Naive thymus-derived CD8-positive, alpha-beta T cell (primary cell): ENCODE data around the gene SACM1L. TPM values are rescaled to one million over a fixed set of nuclear protein-coding genes. Genes with fewer than 3 reads are reported as not detected.

Experiments used
- ATAC-seq, 2 donors: fragments of 150-1000 bp; cut with Tn5 transposase in 1 of 2; sonication (Bioruptor Pico), chemical (Tn5 transposase) in 1 of 2; 1 replicate in 1 of 2; 2 replicates in 1 of 2; pipeline ENCODE4 v1.10.0; 2021; ENCODE audit warnings: mild to moderate bottlenecking in 2 of 2, moderate library complexity in 2 of 2
- POLR2A ChIA-PET: fragments of 350-600 bp; sonication (Branson Sonifier 250); formaldehyde crosslinking; loops from one replicate; lab custom pipeline; 2021; ENCODE audit warnings: antibody characterized with exemption; lab: Charles Lee
- DNase-seq, 10 donors: peaks; one replicate each; pipeline versions ENCODE4 v3.0.0 to v3.0.0-alpha.2; 2020 to 2022
- H3K27ac Mint-ChIP-seq, 10 donors: one replicate each; pipeline ENCODE4 v1.8.0; 2020 to 2022; ENCODE audit warnings: mild to moderate bottlenecking in 10 of 10, mixed read lengths in 10 of 10, moderate library complexity in 4 of 10, inconsistent platforms in 1 of 10
- H3K27me3 Mint-ChIP-seq, 5 donors: one replicate each; pipeline ENCODE4 v1.8.0; 2021 to 2022; ENCODE audit warnings: mixed read lengths in 5 of 5
- H3K36me3 Mint-ChIP-seq, 3 donors: one replicate each; pipeline ENCODE4 v1.8.0; 2020 to 2022; ENCODE audit warnings: mixed read lengths in 3 of 3, mild to moderate bottlenecking in 2 of 3, inconsistent platforms in 1 of 3
- H3K4me1 Mint-ChIP-seq, 4 donors: one replicate each; pipeline ENCODE4 v1.8.0; 2021 to 2022; ENCODE audit warnings: mixed read lengths in 4 of 4
- H3K4me3 Mint-ChIP-seq, 10 donors: one replicate each; pipeline ENCODE4 v1.8.0; 2020 to 2022; ENCODE audit warnings: mild to moderate bottlenecking in 10 of 10, mixed read lengths in 10 of 10, moderate library complexity in 6 of 10, inconsistent platforms in 1 of 10
- H3K9me3 Mint-ChIP-seq, 9 donors: one replicate each; pipeline ENCODE4 v1.8.0; 2020 to 2022; ENCODE audit warnings: mixed read lengths in 9 of 9, mild to moderate bottlenecking in 3 of 9, inconsistent platforms in 1 of 9, moderate library complexity in 1 of 9
- polyA plus RNA-seq, 3 donors: library from polyadenylated mRNA; unstranded; fragments of 300-500 nt; fragmentation: Illumina TruSeq; gene quantifications; one replicate each; pipeline ENCODE4 v1.2.3, GENCODE V29; 2021
- total RNA-seq, 8 experiments: library from RNA in 2 of 8; stranded (reverse) in 2 of 8; gene quantifications; one replicate each; pipeline ENCODE4 v1.2.3 and lab custom pipeline; 2021 to 2026

SACM1L gene
- total and polyA plus RNA-seq, 5 experiments from 2014 or later: 18.8 to 94.4 (median 30.3) TPM

DNA sequence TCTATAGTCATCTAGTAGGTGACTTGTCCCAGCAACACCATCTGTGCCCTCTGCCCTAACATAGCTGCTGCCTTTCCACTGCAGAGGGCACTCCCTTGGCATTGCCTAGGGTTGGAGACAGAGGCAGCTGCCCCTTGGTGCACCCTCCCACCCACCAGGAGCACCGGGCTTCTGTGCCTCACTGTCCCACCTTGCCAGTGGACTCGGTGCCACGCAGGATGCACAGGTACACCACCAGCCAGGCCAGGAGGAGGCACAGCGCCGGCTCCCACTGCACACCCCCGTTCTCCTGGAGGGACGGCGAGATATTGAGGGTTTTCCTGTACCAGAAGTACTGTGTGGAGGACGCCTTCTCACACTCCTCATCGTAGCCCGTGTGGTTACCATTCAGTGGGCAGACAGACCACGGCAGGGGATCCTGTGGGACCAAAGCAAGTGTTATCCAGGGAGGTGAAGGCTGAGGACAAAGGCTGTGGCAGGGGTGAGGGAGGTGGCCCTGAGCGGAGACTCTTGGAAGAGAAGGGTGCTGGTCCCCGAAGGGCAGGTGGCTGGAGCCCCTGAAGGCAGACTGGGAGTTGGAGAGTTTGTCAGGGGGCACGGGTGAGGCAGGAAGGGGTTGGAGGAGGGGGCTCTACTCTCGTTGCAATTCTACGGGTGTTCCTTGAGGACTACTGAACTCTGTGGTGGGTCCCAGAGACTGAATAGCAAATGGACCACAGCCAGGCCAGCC lies 86.5 kb downstream of the SACM1L start:
- Mint-ChIP-seq H3K27me3 (peaks cover 2 to 16% (median 4%) of the 10 kb centered on the region in 5 donors), H3K4me1 (peaks cover 9 to 25% (median 12%) of the 10 kb centered on the region in 4 donors), H3K9me3 (no peaks in the 10 kb centered on the region), H3K4me3 (no peak overlapping the region), H3K36me3 (no peaks in the 10 kb centered on the region), H3K27ac (no peak overlapping the region)
- POLR2A ChIA-PET: no interaction called here
- ATAC-seq: no peak
- no peak for DNase-seq

DNA sequence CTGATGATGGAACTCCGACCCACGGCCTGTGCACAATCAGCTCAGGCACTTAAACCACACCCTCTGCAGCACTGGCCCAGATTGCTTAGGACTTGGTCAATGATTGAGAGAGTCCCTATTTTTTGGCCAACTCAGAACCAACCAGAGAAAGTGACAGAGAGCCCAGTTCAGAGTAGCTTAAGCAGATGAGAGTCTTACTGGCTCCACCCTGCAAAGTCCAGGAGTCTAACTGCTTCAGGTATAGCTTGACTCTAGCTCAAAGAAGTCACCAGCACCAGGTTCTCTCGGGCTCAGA lies 87.1 kb downstream of the SACM1L start:
- Mint-ChIP-seq H3K4me1 (peaks cover 9 to 25% (median 12%) of the 10 kb centered on the region in 4 donors), H3K27ac (no peak overlapping the region), H3K9me3 (no peaks in the 10 kb centered on the region), H3K36me3 (no peaks in the 10 kb centered on the region), H3K27me3 (peaks cover 2 to 16% (median 2%) of the 10 kb centered on the region in 5 donors), H3K4me3 (no peak overlapping the region)
- ATAC-seq: no peak
- no peak for DNase-seq
- POLR2A ChIA-PET: no interaction called here

DNA sequence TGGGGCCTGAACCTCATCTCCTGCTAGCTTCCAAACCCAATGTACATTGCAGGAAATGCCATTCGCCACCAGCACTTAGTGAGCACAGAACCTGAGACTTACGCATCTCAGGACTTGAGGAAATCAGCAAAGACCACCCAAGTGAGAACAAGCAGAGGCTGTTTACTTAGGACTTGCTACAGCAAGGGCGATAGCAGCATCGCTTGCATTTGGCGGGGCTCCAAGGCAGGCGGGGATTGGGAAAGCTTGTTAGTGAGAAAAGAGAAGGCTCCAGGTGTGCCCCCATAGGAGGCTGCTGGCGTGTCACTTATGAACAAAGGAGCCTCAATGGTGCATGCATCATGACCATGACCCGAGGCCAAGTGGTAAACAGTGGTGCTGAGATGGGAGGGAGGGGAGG lies 87.4 kb downstream of the SACM1L start:
- Mint-ChIP-seq H3K9me3 (no peaks in the 10 kb centered on the region), H3K4me1 (peaks cover 9 to 24% (median 12%) of the 10 kb centered on the region in 4 donors), H3K36me3 (no peaks in the 10 kb centered on the region), H3K27ac (no peak overlapping the region), H3K27me3 (peaks cover 2 to 16% (median 2%) of the 10 kb centered on the region in 5 donors), H3K4me3 (no peak overlapping the region)
- POLR2A ChIA-PET: no interaction called here
- ATAC-seq (no peak), DNase-seq (no peak)

GRCh38 chr3:45777111-45777745 lies 88.0 kb downstream of the SACM1L start:
- Mint-ChIP-seq H3K9me3 (no peaks in the 10 kb centered on the region), H3K36me3 (no peaks in the 10 kb centered on the region), H3K27me3 (peaks cover 0 to 16% (median 2%) of the 10 kb centered on the region in 5 donors), H3K27ac (no peak overlapping the region), H3K4me3 (no peak overlapping the region), H3K4me1 (peaks cover 6 to 18% (median 9%) of the 10 kb centered on the region in 4 donors)
- DNase-seq (no peak), ATAC-seq (no peak)
- POLR2A ChIA-PET: interaction anchor here (0.6 kb wide), 1 partner anchor 293 kb away, joined by 3 read pairs; no protein-coding TSS in a partner anchor

DNA sequence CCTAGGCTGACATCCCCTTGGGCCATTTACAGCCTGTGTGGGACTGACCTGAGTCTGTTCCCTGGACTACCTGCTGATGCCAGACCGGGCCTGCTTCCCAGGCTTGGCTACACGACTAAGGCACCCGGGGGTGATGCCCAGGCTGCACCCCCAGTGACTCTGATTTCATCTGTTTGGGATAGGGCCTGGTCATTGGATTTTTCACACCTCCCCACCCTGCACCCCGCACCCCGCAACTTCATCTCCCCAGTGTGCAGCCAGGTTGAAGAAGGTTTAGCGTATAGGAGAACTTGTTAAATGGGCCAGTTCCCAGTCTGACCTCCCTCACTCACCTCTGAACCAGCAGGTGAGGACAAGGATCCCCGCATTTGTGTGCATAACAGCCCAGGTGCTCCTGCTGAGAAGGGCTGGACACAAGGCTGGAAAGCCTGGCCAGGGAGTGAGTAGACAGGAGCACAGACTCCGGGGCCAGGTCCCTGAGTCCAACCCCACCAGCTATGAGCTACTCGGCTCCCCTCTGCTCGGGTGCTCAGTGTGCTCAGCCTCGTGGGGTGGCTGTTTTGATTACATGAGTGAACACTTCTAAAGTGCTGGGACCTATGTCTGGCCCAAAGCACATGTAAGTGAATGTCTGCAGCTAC lies 88.7 kb downstream of the SACM1L start:
- Mint-ChIP-seq H3K4me1 (peaks cover 3 to 12% (median 4%) of the 10 kb centered on the region in 4 donors), H3K4me3 (no peak overlapping the region), H3K36me3 (no peaks in the 10 kb centered on the region), H3K27ac (no peak overlapping the region), H3K27me3 (peaks cover 0 to 16% (median 2%) of the 10 kb centered on the region in 5 donors), H3K9me3 (no peaks in the 10 kb centered on the region)
- no peak for ATAC-seq
- POLR2A ChIA-PET: interaction anchor here (0.6 to 0.9 kb wide), 2 partner anchors 8 to 292 kb away, joined by 3 read pairs; no protein-coding TSS in a partner anchor
- no peak for DNase-seq

DNA sequence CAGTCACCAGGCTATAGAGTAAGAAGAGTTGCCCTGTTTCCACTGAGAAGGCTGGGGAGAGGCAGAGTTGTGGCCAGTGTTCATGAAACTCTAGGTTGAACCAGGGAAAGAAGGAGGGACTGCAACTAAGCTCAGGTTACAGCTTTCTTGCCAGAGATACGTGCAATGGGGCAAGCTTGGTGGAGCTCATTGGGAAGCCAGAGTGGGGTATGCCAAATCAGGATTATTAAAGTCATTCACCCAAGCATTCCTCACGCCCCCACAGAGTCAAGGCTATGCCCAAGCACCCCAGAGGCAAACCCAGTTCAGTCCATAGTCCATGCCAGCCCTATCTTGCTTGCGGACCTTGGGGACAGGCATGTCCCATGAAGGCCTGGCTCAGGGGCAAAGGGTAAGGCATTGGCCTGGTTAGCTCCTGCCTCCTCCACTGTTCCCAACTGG lies 89.6 kb downstream of the SACM1L start:
- Mint-ChIP-seq H3K9me3 (peaks cover 0 to 2% (median 0%) of the 10 kb centered on the region in 9 donors), H3K27me3 (peaks cover 0 to 16% (median 2%) of the 10 kb centered on the region in 5 donors), H3K4me3 (no peak overlapping the region), H3K36me3 (no peaks in the 10 kb centered on the region), H3K27ac (no peak overlapping the region), H3K4me1 (peaks cover 0 to 3% (median 1%) of the 10 kb centered on the region in 4 donors)
- no peak for DNase-seq
- ATAC-seq: no peak
- POLR2A ChIA-PET: no interaction called here

GRCh38 chr3:45779746-45780735 lies 90.8 kb downstream of the SACM1L start:
- Mint-ChIP-seq H3K27ac (no peak overlapping the region), H3K36me3 (peaks cover 0 to 9% (median 9%) of the 10 kb centered on the region in 3 donors), H3K9me3 (peaks cover 0 to 14% (median 0%) of the 10 kb centered on the region in 9 donors), H3K4me3 (no peak overlapping the region), H3K4me1 (peaks cover 0 to 2% (median 0%) of the 10 kb centered on the region in 4 donors), H3K27me3 (peaks cover 0 to 10% (median 0%) of the 10 kb centered on the region in 5 donors)
- DNase-seq (no peak), ATAC-seq (no peak)
- POLR2A ChIA-PET: no interaction called here

- no peaks in the 10 kb centered on the region for H3K27me3 Mint-ChIP-seq
- peaks cover 0 to 9% (median 9%) of the 10 kb centered on the region in 3 donors for H3K36me3 Mint-ChIP-seq
- DNase-seq (peak in 1 of 10 donors; percentile 11), ATAC-seq (no peak)
- H3K4me1 Mint-ChIP-seq: peaks cover 0 to 2% (median 0%) of the 10 kb centered on the region in 4 donors
- H3K27ac Mint-ChIP-seq: no peak overlapping the region
- H3K9me3 Mint-ChIP-seq: peaks cover 0 to 22% (median 2%) of the 10 kb centered on the region in 9 donors
- no peak overlapping the region for H3K4me3 Mint-ChIP-seq
- POLR2A ChIA-PET: no interaction called here
Observed at GRCh38 chr3:45781271-45781670, 92.1 kb downstream of the SACM1L start.

DNA sequence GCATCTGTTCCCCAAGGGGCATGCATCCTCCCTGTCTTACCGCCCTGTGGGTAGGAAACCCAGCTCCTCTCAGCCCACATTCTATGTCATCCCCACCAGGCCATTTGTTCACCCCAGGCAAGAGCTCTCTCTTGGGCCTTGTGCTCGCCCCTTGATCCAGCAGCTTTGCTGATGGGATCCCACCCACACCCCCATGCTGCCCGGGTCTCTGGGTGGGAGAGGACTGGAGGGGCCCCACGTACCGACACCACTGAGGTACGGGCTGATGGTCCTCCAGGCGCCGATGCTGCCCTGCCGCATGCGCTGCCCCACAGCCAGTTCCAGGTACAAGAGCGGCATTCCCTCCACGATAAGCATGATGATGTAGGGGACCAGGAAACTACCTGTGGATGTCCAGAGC lies 92.6 kb downstream of the SACM1L start:
- POLR2A ChIA-PET: no interaction called here
- H3K4me3 Mint-ChIP-seq: no peak overlapping the region

GRCh38 chr3:45782381-45782780 lies 93.2 kb downstream of the SACM1L start:
- POLR2A ChIA-PET: no interaction called here
- peaks cover 0 to 9% (median 9%) of the 10 kb centered on the region in 3 donors for H3K36me3 Mint-ChIP-seq
- no peak overlapping the region for H3K4me3 Mint-ChIP-seq

More for the DNA sequence above, 92.6 kb downstream of the SACM1L start:
- Mint-ChIP-seq H3K27me3 (no peaks in the 10 kb centered on the region), H3K9me3 (peaks cover 0 to 26% (median 2%) of the 10 kb centered on the region in 9 donors), H3K36me3 (peaks cover 0 to 9% (median 9%) of the 10 kb centered on the region in 3 donors), H3K27ac (no peak overlapping the region), H3K4me1 (peaks cover 0 to 2% (median 0%) of the 10 kb centered on the region in 4 donors)
- ATAC-seq: no peak
- DNase-seq: peak in 1 of 10 donors; percentile 3

GRCh38 chr3:45783667-45784066 lies 94.5 kb downstream of the SACM1L start:
- Mint-ChIP-seq H3K36me3 (peaks cover 0 to 11% (median 10%) of the 10 kb centered on the region in 3 donors), H3K4me1 (peaks cover 0 to 2% (median 0%) of the 10 kb centered on the region in 4 donors), H3K27ac (no peak overlapping the region), H3K4me3 (no peak overlapping the region), H3K27me3 (peaks cover 0 to 6% (median 0%) of the 10 kb centered on the region in 5 donors), H3K9me3 (peaks cover 0 to 27% (median 3%) of the 10 kb centered on the region in 9 donors)
- POLR2A ChIA-PET: interaction anchor here (0.6 kb wide), 1 partner anchor 1521 kb away, joined by 10 read pairs; no protein-coding TSS in a partner anchor
- no peak for ATAC-seq
- DNase-seq: no peak

More at GRCh38 chr3:45782381-45782780, 93.2 kb downstream of the SACM1L start:
- ATAC-seq (no peak), DNase-seq (no peak)
- H3K27ac Mint-ChIP-seq: no peak overlapping the region
- peaks cover 0 to 2% (median 0%) of the 10 kb centered on the region in 4 donors for H3K4me1 Mint-ChIP-seq
- peaks cover 0 to 5% (median 0%) of the 10 kb centered on the region in 5 donors for H3K27me3 Mint-ChIP-seq
- H3K9me3 Mint-ChIP-seq: peaks cover 0 to 26% (median 2%) of the 10 kb centered on the region in 9 donors
